HT1080 (cell line): ENCODE results near the gene ANKRD10. TPM values are rescaled to one million over a fixed set of nuclear protein-coding genes. Genes with fewer than 3 reads are reported as not detected.

Source experiments
- DNase-seq: peaks from one replicate; pipeline ENCODE4 v3.0.0-alpha.2; 2015; ENCODE audit warnings: low read depth
- small RNA-seq: library from RNA; depleted of rRNA; stranded (forward); fragments of <200 nt; gene quantifications from one replicate; pipeline ENCODE3, GENCODE V24; 2014
- total RNA-seq: library from RNA; depleted of rRNA; stranded (reverse); fragments of >200 nt; shearing (Covaris generic); gene quantifications from 2 replicates; pipeline ENCODE4 v1.2.3, GENCODE V29; 2014; rRNA removed

Gene ANKRD10
- total RNA-seq, 1 experiment from 2014 or later = 59.7 TPM

DNA sequence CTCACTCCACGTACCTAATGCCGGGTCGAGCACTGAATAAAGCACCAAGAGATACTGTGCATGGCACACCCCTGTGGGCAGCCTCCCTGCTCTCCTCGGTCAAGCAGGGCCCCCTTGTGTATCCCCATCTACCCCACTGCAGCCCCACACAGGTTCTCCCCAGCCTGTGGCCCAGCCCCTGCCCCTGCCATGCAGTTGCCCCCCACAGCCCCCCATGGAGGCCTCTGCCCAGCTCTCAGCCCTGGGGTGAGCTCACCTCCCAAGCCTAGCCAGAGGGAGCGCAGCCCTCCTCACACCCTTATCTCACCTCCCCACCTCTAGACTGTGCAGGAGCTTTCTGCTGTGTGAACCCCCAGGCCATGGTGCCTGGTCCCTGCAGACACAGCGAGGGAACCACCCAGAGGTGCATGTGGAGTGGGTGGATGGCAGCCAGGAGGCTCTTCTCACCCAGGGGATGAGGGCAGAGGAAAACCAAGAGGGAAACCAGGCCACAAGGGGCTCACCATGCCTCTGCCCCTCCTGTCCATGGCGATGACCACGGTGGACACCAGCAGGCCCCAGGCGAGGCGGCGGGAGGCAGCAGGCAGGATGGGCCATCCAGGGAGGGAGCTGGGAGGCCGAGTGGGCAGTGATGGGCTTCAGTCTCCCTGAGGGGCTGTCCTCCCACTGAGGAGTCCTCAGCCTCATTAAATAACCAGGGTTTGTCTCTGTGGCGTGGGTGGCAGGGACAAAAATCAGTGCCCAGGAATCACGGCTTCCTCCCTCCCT lies 83.2 kb downstream of the ANKRD10 start:
- DNase-seq = no peak

GRCh38 chr13:110830800-110831371 lies 84.0 kb downstream of the ANKRD10 start:
- DNase-seq = no peak

DNA sequence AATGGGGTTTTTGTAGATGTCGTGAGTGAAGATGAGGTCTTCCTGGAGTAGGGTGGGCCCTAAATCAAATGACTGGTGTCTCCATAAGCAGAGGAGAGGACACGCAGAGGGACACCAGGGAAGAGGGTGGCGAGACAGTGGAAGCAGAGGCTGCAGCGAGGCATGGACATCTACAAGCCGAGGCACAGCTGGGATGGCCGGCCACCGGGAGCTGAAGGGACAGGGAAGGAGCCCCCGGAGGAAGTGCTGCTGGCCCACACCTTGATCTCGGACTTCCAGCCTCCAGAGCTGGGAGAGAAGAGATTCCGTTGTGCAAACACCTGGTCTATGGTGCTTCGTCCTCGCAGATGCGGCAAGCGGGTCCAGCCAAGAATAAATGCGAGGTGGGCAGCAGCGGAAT lies 84.5 kb downstream of the ANKRD10 start:
- DNase-seq = no peak

DNA sequence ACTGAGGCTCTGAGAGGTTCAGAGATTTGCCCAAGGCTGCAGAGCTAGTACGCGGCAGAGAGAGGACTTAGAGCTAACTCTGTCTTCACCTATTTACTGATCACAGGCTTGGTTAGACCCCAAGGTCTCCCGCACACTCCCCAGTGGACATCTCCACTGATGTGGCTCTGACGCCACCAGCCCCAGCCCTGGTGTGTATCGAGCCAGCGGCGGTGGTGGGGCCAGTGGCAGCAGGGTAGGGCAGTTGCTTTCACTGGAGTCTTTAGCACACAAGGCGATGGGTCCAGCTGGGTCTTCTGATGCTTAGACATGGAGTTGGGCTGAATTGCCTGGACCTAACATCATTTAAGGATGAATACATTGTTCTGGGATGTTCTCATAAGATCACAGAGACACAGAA lies 85.4 kb downstream of the ANKRD10 start:
- DNase-seq = no peak

GRCh38 chr13:110828705-110829104 lies 86.2 kb downstream of the ANKRD10 start:
- DNase-seq = no peak

Small RNA genes within 50 kb of the gene (small RNA-seq; reads per million reads assigned to genes)
- not detected for gene AL442128.1

Other genes starting within 250 kb of the ANKRD10 start
- gene CARS2, start 209.0 kb downstream of the ANKRD10 start, total RNA-seq = 79.3 and 88.4 TPM in 2 replicates
- gene ING1, start 201.4 kb downstream of the ANKRD10 start, total RNA-seq = 10.6 and 19.2 TPM in 2 replicates
- gene ARHGEF7, start 200.2 kb upstream of the ANKRD10 start, total RNA-seq = 16.4 and 21.6 TPM in 2 replicates